Measurements from ENCODE around the gene CTDSP2. TPM values are rescaled to one million over a fixed set of nuclear protein-coding genes. Genes with fewer than 3 reads are reported as not detected.

CTDSP2 gene
- polyA plus RNA-seq, 3 donors, result 59.1 to 148 (median 70.2) TPM

GRCh38 chr12:57866308-57867019 lies 19.9 kb upstream of the CTDSP2 start:
- no peaks in the 10 kb centered on the region for H3K79me2 ChIP-seq (ENCODE audit: insufficient read depth, low read length)
- peaks cover 11 to 18% of the 10 kb centered on the region in 2 donors for H3K4me1 ChIP-seq (ENCODE audit: control insufficient read depth in 1 of 2, insufficient read depth in 2 of 2, low read length in 2 of 2)
- Mint-ChIP-seq H3K27me3 (ENCODE audit: low read depth in 3 of 3) (peaks cover 1 to 12% (median 7%) of the 10 kb centered on the region in 3 donors), H3K4me3 (no peak overlapping the region), H3K9me3 (peaks cover 0 to 1% (median 0%) of the 10 kb centered on the region in 7 donors), H3K27ac (no peak overlapping the region), H3K36me3 (no peaks in the 10 kb centered on the region), H3K4me1 (peaks cover 9% of the 10 kb centered on the region)
- 90% methylated on average over 2 of the region's 3 CpGs for WGBS (ENCODE audit: insufficient coverage)
- H4K20me1 ChIP-seq (ENCODE audit: insufficient read depth, low read length), result no peaks in the 10 kb centered on the region
- no peak overlapping the region for H3K27ac ChIP-seq (ENCODE audit: low read depth in 1 of 2, low read length in 2 of 2)
- no peaks in the 10 kb centered on the region for H3K36me3 ChIP-seq (replicated peaks in 1 of 2; ENCODE audit: control insufficient read depth in 1 of 2, insufficient read depth in 2 of 2, low read length in 2 of 2)
- TF ChIP-seq CTCF (IDR thresholded peaks at IDR 0.05), result no peak
- peaks cover 3 to 7% of the 10 kb centered on the region in 2 donors for H3K27me3 ChIP-seq (ENCODE audit: control insufficient read depth in 2 of 2, insufficient read depth in 2 of 2, low read length in 2 of 2)
- DNase-seq, result no peak
- intact Hi-C loops (cut with micrococcal nuclease), result no loop called here
- no peak overlapping the region for H3K4me2 ChIP-seq (replicated peaks; ENCODE audit: extremely low read depth, low read length, poor library complexity, severe bottlenecking)
- no peaks in the 10 kb centered on the region for H3K9me3 ChIP-seq (replicated peaks in 1 of 2; ENCODE audit: control insufficient read depth in 1 of 2, insufficient read depth in 1 of 2, low read length in 2 of 2)
- H2AFZ ChIP-seq (ENCODE audit: insufficient read depth, low read depth, low read length, poor library complexity, severe bottlenecking), result no peak overlapping the region
- H3K4me3 ChIP-seq (replicated peaks in 1 of 3; ENCODE audit: low read depth in 2 of 3, low read length in 3 of 3), result no peak overlapping the region
- no peak overlapping the region for H3K9ac ChIP-seq (ENCODE audit: insufficient read depth, low read length, poor library complexity, severe bottlenecking)

- H2AFZ ChIP-seq (ENCODE audit: insufficient read depth, low read depth, low read length, poor library complexity, severe bottlenecking), result peak overlapping the region; percentile 91
- DNase-seq, result peak in 2 of 3 donors; percentile 52 to 66
- H3K4me1 ChIP-seq (ENCODE audit: control insufficient read depth in 1 of 2, insufficient read depth in 2 of 2, low read length in 2 of 2), result peaks cover 11 to 18% of the 10 kb centered on the region in 2 donors
- intact Hi-C loops (cut with micrococcal nuclease), result no loop called here
- peak overlapping the region; percentile 62 for H3K9ac ChIP-seq (ENCODE audit: insufficient read depth, low read length, poor library complexity, severe bottlenecking)
- H4K20me1 ChIP-seq (ENCODE audit: insufficient read depth, low read length), result no peaks in the 10 kb centered on the region
- H3K9me3 ChIP-seq (replicated peaks in 1 of 2; ENCODE audit: control insufficient read depth in 1 of 2, insufficient read depth in 1 of 2, low read length in 2 of 2), result no peaks in the 10 kb centered on the region
- no peaks in the 10 kb centered on the region for H3K79me2 ChIP-seq (ENCODE audit: insufficient read depth, low read length)
- peaks cover 1 to 11% (median 7%) of the 10 kb centered on the region in 3 donors for H3K27me3 Mint-ChIP-seq (ENCODE audit: low read depth in 3 of 3)
- peak overlapping the region; percentile 40 to 84 (median 79) for H3K4me3 ChIP-seq (replicated peaks in 1 of 3; ENCODE audit: low read depth in 2 of 3, low read length in 3 of 3)
- H3K27ac Mint-ChIP-seq, result peak overlapping the region in 2 of 7 donors; percentile 20 to 45
- H3K36me3 Mint-ChIP-seq, result no peaks in the 10 kb centered on the region
- TF ChIP-seq CTCF (IDR thresholded peaks at IDR 0.05), result no peak
- peak overlapping the region; percentile 75 to 87 for H3K4me3 Mint-ChIP-seq
- peak overlapping the region in 1 of 2 donors; percentile 43 for H3K27ac ChIP-seq (ENCODE audit: low read depth in 1 of 2, low read length in 2 of 2)
- H3K4me2 ChIP-seq (replicated peaks; ENCODE audit: extremely low read depth, low read length, poor library complexity, severe bottlenecking), result peak overlapping the region; percentile 83
- H3K9me3 Mint-ChIP-seq, result peaks cover 0 to 1% (median 0%) of the 10 kb centered on the region in 7 donors
- WGBS (ENCODE audit: insufficient coverage), result under 1% methylated on average over 58 of the region's 63 CpGs
- H3K27me3 ChIP-seq (ENCODE audit: control insufficient read depth in 2 of 2, insufficient read depth in 2 of 2, low read length in 2 of 2), result peaks cover 3 to 7% of the 10 kb centered on the region in 2 donors
- peaks cover 9% of the 10 kb centered on the region for H3K4me1 Mint-ChIP-seq
- H3K36me3 ChIP-seq (replicated peaks in 1 of 2; ENCODE audit: control insufficient read depth in 1 of 2, insufficient read depth in 2 of 2, low read length in 2 of 2), result no peaks in the 10 kb centered on the region
These were observed 18.7 kb upstream of the CTDSP2 start for GRCh38 chr12:57865084-57865751.
